HG02981 (cell line): ENCODE data around the gene MST1.
A peak's percentile ranks its signal among the peaks of the same experiment; 100 is the strongest.

ENCODE experiments used
- ATAC-seq: cut with Tn5 transposase; IDR thresholded peaks from one replicate; pipeline ENCODE4 v1.9.1; 2021; ENCODE audit warnings: mild to moderate bottlenecking, moderate library complexity; ENCODE audit not compliant: unreplicated experiment

MST1 gene

GRCh38 chr3:49689046-49689907 is at the start of gene MST1, which contains the start of gene RNF123:
MST1 (minus strand) TSS chr3:49689474; CDS start chr3:49688691, 783 bp downstream.
RNF123 (plus strand) TSS chr3:49689557; CDS start chr3:49691166, 1,609 bp downstream.
- ATAC-seq, result peak; percentile 51

- no peak for ATAC-seq
Observed at GRCh38 chr3:49738067-49738713, 48.9 kb upstream of the MST1 start.

DNA sequence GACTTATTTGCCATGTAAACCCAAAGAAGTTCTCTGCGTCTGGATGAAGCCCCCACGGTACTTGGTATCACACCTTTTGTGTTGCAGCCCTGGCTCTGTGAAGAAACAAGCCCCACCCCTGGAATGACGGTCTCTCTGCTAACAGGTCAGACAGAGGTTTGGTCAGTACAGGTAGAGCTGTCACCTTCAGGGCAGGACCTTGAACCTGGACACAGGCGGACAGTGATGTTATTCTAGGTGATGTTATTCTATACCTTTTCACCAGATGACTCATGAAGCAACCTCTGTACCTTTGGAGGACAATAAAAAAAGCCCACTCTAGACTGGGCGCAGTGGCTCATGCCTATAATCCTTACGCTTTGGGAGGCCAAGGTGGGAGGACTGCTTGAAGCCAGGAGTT is 45.5 kb upstream of the MST1 start:
- ATAC-seq, result no peak

DNA sequence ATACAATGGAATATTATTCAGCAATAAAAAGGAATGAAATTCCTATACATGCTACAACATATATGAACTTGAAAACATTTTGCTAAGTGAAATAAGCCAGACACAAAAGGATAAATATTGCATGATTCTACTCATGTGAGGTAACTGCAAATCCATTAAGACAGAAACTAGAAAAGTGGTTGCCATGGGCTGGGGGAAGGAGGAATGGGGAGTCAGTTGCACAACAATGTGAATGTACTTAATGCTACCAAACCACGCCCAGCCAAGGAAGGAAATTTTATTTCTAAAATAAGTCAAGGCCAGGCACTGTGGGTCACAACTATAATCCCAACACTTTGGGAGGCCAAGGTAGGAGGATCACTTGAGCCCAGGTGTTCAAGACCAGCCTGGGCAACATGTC is 44.3 kb upstream of the MST1 start:
- no peak for ATAC-seq

DNA sequence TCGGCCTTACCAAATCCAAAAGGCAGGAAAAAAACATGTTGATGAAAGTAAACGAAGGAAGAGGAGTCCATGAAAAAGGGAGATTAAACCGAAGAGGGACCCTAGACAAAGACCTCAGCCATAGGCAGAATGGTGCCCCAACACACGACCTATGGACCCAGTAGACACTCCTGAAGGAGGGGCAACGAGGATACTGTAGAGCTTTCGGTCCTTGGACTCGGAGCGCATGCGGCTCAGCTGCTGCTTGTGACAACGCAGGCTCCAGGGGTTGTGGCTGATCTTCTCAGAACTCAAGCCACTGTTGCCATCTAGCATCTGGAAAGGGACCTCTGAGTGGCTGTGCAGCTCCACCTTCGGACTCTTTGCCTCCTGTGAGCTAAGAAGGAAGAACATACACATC is 43.3 kb upstream of the MST1 start:
- ATAC-seq, result no peak

DNA sequence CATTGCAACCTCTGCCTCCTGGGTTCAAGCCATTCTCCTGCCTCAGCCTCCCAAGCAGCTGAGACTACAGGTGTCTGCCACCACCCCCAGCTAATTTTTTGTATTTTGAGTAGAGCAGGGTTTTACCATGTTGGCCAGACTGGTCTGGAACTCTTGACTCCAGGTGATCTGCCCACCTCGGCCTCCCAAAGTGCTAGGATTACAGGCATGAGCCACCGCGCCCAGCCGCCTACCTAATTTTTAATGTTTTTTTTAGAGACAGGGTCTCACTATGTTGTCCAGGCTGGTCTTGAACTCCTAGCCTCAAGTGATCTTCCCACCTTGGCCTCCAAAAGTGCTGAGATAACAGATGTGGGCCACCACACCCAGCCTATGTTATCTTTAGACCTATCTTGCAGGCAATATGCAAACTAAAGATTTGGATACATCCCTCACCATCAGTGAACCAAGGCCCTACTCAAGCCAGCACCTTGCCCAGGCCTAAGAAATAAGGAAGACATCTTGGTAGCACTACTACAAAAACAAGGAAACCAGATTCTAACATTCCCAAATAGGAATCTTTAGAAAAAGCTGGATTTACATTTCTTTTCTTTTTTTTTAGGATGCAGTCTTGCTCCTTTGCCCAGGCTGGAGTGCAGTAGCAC is 40.8 kb upstream of the MST1 start:
- ATAC-seq, result no peak

GRCh38 chr3:49727924-49728361 is 38.7 kb upstream of the MST1 start:
- no peak for ATAC-seq

- no peak for ATAC-seq
Observed at GRCh38 chr3:49727154-49727923, 38.1 kb upstream of the MST1 start.

GRCh38 chr3:49725906-49726681 is 36.8 kb upstream of the MST1 start:
- no peak for ATAC-seq

GRCh38 chr3:49724586-49724985 is 35.3 kb upstream of the MST1 start:
- no peak for ATAC-seq

DNA sequence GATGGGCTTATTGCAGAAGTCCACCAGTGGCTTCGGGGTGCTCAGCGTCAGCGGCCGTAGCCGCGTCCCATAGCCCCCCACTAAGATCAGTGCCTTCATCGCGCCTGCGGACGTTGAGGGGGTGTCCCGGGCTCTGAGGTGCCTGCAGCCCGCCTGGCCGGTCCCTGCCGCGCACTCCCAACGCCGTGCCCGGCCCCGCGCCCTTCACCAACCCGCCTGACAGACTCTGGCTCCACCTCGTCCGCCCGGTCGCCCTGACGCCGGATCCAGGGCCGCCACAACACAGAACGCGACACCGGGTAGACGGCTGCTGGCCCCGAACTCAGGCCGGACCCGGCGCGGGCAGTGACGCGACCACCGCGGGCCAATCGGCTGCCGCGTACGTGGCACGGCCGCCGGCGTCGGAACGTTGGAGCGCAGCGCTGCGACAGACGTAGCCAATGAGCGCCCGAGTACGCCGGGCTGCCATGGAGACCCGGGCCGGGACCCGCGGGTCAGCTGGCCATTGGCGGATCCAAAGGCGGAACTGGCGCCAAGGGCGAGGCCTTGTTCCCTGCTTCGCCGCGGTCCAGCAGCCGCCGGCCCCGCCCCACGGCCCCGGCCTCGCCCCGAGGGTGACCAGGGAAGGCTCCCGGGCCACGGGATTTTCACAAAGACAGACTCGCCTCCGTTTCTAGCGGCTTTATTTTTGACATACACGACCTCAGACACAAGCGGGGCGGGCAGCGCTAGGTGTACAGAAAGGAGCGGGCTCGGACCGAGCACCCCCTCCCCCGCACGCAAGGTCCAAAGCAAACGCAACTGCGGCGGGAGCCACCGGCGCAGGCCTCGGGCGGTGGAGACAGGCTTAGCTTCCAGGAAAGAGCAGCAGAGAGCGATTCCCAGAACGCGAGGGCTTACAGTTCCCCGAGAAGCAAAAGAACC is 34.6 kb upstream of the MST1 start, which contains the start of gene GMPPB:
Gene GMPPB, minus strand, starts transcription at position 324 of the 924 bp plus-strand sequence. Its CDS starts 225 bp downstream, at position 99.
- ATAC-seq, result peak; percentile 72

GRCh38 chr3:49723296-49723627 is 34.0 kb upstream of the MST1 start:
- ATAC-seq, result no peak

GRCh38 chr3:49722896-49723295 is 33.6 kb upstream of the MST1 start:
- no peak for ATAC-seq

DNA sequence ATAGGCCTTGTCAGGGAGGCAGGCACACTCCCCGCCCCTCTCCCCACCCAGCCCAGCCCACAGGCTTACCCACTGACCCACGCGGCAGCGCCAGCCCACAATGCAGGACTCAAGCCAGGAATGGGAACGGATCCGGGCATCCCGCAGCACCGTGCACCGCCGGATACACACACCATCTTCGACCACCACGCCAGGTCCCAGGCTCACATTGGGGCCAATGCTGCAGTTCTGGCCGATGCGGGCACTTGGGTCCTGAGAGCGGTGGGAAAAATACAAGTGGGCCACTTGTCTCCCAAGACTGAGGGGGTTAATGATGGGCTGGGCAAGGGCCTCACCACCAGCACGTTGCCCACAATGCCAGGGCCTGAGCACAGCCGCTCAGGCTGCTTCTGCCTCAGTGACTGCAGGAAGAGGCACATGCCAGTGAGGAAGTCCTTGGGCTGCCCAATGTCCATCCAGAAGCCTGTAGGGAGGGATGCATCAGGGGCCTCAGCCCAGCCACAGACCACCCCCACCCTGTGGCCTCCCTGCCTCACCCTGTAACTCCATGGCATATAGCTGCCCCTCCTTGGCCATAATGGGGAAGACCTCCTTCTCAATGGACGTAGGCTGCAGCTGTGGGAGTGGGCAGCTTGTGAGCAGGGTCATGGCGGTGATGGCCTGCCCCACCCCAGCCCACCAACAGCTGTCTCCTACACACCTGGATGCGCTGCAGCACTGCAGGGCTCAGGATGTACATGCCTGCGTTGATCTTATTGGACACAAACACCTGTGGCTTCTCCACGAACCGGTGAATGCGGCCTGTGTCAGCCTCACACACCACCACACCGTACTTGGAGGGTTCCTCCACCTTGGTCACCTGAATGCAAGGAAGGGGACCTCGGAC is 32.9 kb upstream of the MST1 start:
- no peak for ATAC-seq

GRCh38 chr3:49721596-49721895 is 32.3 kb upstream of the MST1 start:
- ATAC-seq, result no peak

- no peak for ATAC-seq
Observed at GRCh38 chr3:49720855-49721595, 31.8 kb upstream of the MST1 start.

- ATAC-seq, result peak; percentile 62
Observed at GRCh38 chr3:49719214-49719884, 30.1 kb upstream of the MST1 start, which contains the start of gene AMIGO3. AMIGO3 (minus strand) TSS chr3:49719684; CDS start chr3:49719465, 219 bp downstream.
